ENCODE data around the gene PPM1H. TPM values are rescaled to one million over a fixed set of nuclear protein-coding genes. Genes with fewer than 3 reads are reported as not detected.

Gene PPM1H
- total and polyA plus RNA-seq, 10 of the 15 experiments (the other 5 are each of a cell fraction or from before 2014, with no cell fraction given) = 0.11 to 0.83 (median 0.49) TPM

DNA sequence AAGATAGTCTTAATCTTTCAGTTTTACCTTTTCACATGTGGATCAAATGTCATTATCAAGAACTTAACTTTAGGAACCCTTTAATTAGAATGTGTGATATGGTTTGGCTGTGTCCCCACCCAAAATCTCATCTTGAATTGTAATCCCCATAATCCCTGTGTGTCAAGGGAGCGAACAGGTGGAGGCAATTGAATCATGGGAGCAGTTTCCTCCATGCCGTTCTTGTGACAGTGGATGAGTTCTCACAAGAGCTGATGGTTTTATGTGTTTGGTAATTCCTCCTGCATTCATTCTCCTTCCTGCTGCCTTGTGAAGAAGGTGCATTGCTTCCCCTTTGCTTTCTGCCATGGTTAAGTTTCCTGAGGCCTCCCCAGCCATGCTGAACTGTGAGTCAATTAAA, 307.8 kb downstream of the PPM1H start:
- H3K9me3 ChIP-seq (replicated peaks; ENCODE audit: control insufficient read depth, insufficient read depth, low read length) = no peaks in the 10 kb centered on the region
- no peaks in the 10 kb centered on the region for H4K20me1 ChIP-seq (ENCODE audit: control insufficient read depth, insufficient read depth)
- no peak for ATAC-seq
- no peaks in the 10 kb centered on the region for H3K36me3 ChIP-seq (ENCODE audit: control insufficient read depth in 2 of 2, insufficient read depth in 2 of 2, low read length in 1 of 2)
- no peak overlapping the region for H3K27ac ChIP-seq (ENCODE audit: control insufficient read depth, insufficient read depth)
- BruUV-seq (replicated peaks) = no TSS peak
- WGBS (ENCODE audit: insufficient coverage, insufficient replicate concordance, low lambda C conversion rate, missing lambda C conversion rate) = 55% methylated on average over 2 of the region's 2 CpGs
- ChIA-PET CTCF (interaction anchor here (0.9 to 1.1 kb wide), 2 partner anchors 12 to 167 kb away, joined by 4 read pairs; no protein-coding TSS in a partner anchor), SMC1A (ENCODE audit: uncharacterized antibody, unreplicated experiment) (interaction anchor here (1.0 to 1.4 kb wide), 3 partner anchors 12 to 23 kb away, joined by 3 to 4 read pairs (median 3); no protein-coding TSS in a partner anchor), POLR2A (interaction anchor here (0.7 kb wide), 1 partner anchor 20 kb away, joined by 3 read pairs; no protein-coding TSS in a partner anchor), RAD21 (ENCODE audit: unreplicated experiment) (no interaction called here)
- intact Hi-C loops (cut with micrococcal nuclease; ENCODE audit: unreplicated experiment) = no loop called here
- DNase-seq (ENCODE audit: low read depth, low spot score) = no peak
- H3K4me3 ChIP-seq = no peak overlapping the region
- peaks cover 2 to 5% of the 10 kb centered on the region in 2 experiments; a peak in 3 of 4 replicates for H3K27me3 ChIP-seq (replicated peaks in 1 of 2; ENCODE audit: control insufficient read depth in 2 of 2, insufficient read depth in 2 of 2, low read length in 1 of 2)
- peaks cover 2% of the 10 kb centered on the region; the same call in 1 of the 2 replicates for H3K4me1 ChIP-seq (ENCODE audit: control insufficient read depth, insufficient read depth, low read length)
- H3K4me2 ChIP-seq (ENCODE audit: control insufficient read depth, insufficient read depth) = no peak overlapping the region
- no peaks in the 10 kb centered on the region for H3K79me2 ChIP-seq (ENCODE audit: control insufficient read depth, insufficient read depth, low read length)
- H3K9ac ChIP-seq (ENCODE audit: control insufficient read depth, insufficient read depth, low read length) = no peak overlapping the region
- no peak for FAIRE-seq
- in situ Hi-C loops (cut with MboI) = no loop called here
- no peak overlapping the region for H2AFZ ChIP-seq (ENCODE audit: control insufficient read depth, low read depth, low read length)
- TF ChIP-seq MEF2B (IDR thresholded peaks at IDR 0.05; ENCODE audit: partially characterized antibody, poor library complexity, severe bottlenecking) (no peak), ATF7 (IDR thresholded peaks at IDR 0.05; ENCODE audit: low read depth) (no peak), DPF2 (IDR thresholded peaks at IDR 0.05) (no peak), RCOR1 (conservative IDR thresholded peaks at IDR 0.05; ENCODE audit: low read depth, low read length) (no peak), NFYA (IDR thresholded peaks at IDR 0.05; ENCODE audit: borderline replicate concordance, low read depth, low read length) (no peak), CBX3 (IDR thresholded peaks at IDR 0.05; ENCODE audit: borderline replicate concordance, low read depth) (no peak), RAD21 (IDR thresholded peaks at IDR 0.05; ENCODE audit: insufficient read depth, low read depth, low read length) (no peak), NBN (IDR thresholded peaks at IDR 0.05) (no peak), MTA3 (IDR thresholded peaks at IDR 0.05; ENCODE audit: borderline replicate concordance, low read length) (no peak), ZNF24 (IDR thresholded peaks at IDR 0.05) (no peak), JUNB (IDR thresholded peaks at IDR 0.05) (no peak), CEBPB (IDR thresholded peaks at IDR 0.05; ENCODE audit: borderline replicate concordance in 1 of 2, low read depth in 2 of 2, low read length in 2 of 2) (no peak)
- TF ChIP-seq, protein P1, sequence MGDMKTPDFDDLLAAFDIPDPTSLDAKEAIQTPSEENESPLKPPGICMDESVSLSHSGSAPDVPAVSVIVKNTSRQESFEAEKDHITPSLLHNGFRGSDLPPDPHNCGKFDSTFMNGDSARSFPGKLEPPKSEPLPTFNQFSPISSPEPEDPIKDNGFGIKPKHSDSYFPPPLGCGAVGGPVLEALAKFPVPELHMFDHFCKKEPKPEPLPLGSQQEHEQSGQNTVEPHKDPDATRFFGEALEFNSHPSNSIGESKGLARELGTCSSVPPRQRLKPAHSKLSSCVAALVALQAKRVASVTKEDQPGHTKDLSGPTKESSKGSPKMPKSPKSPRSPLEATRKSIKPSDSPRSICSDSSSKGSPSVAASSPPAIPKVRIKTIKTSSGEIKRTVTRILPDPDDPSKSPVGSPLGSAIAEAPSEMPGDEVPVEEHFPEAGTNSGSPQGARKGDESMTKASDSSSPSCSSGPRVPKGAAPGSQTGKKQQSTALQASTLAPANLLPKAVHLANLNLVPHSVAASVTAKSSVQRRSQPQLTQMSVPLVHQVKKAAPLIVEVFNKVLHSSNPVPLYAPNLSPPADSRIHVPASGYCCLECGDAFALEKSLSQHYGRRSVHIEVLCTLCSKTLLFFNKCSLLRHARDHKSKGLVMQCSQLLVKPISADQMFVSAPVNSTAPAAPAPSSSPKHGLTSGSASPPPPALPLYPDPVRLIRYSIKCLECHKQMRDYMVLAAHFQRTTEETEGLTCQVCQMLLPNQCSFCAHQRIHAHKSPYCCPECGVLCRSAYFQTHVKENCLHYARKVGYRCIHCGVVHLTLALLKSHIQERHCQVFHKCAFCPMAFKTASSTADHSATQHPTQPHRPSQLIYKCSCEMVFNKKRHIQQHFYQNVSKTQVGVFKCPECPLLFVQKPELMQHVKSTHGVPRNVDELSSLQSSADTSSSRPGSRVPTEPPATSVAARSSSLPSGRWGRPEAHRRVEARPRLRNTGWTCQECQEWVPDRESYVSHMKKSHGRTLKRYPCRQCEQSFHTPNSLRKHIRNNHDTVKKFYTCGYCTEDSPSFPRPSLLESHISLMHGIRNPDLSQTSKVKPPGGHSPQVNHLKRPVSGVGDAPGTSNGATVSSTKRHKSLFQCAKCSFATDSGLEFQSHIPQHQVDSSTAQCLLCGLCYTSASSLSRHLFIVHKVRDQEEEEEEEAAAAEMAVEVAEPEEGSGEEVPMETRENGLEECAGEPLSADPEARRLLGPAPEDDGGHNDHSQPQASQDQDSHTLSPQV (IDR thresholded peaks at IDR 0.05) = no peak
- TF ChIP-seq, protein P2, sequence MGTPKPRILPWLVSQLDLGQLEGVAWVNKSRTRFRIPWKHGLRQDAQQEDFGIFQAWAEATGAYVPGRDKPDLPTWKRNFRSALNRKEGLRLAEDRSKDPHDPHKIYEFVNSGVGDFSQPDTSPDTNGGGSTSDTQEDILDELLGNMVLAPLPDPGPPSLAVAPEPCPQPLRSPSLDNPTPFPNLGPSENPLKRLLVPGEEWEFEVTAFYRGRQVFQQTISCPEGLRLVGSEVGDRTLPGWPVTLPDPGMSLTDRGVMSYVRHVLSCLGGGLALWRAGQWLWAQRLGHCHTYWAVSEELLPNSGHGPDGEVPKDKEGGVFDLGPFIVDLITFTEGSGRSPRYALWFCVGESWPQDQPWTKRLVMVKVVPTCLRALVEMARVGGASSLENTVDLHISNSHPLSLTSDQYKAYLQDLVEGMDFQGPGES (IDR thresholded peaks at IDR 0.05) = no peak
- TF ChIP-seq, protein P3, sequence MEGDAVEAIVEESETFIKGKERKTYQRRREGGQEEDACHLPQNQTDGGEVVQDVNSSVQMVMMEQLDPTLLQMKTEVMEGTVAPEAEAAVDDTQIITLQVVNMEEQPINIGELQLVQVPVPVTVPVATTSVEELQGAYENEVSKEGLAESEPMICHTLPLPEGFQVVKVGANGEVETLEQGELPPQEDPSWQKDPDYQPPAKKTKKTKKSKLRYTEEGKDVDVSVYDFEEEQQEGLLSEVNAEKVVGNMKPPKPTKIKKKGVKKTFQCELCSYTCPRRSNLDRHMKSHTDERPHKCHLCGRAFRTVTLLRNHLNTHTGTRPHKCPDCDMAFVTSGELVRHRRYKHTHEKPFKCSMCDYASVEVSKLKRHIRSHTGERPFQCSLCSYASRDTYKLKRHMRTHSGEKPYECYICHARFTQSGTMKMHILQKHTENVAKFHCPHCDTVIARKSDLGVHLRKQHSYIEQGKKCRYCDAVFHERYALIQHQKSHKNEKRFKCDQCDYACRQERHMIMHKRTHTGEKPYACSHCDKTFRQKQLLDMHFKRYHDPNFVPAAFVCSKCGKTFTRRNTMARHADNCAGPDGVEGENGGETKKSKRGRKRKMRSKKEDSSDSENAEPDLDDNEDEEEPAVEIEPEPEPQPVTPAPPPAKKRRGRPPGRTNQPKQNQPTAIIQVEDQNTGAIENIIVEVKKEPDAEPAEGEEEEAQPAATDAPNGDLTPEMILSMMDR (IDR thresholded peaks at IDR 0.05 in 2 of 3, conservative IDR thresholded peaks at IDR 0.05 in 1 of 3; ENCODE audit: control insufficient read depth in 2 of 3, extremely low read depth in 1 of 3, insufficient read depth in 1 of 3, low read depth in 3 of 3, low read length in 3 of 3) = no peak
- TF ChIP-seq, protein P4, sequence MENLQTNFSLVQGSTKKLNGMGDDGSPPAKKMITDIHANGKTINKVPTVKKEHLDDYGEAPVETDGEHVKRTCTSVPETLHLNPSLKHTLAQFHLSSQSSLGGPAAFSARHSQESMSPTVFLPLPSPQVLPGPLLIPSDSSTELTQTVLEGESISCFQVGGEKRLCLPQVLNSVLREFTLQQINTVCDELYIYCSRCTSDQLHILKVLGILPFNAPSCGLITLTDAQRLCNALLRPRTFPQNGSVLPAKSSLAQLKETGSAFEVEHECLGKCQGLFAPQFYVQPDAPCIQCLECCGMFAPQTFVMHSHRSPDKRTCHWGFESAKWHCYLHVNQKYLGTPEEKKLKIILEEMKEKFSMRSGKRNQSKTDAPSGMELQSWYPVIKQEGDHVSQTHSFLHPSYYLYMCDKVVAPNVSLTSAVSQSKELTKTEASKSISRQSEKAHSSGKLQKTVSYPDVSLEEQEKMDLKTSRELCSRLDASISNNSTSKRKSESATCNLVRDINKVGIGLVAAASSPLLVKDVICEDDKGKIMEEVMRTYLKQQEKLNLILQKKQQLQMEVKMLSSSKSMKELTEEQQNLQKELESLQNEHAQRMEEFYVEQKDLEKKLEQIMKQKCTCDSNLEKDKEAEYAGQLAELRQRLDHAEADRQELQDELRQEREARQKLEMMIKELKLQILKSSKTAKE (IDR thresholded peaks at IDR 0.05; ENCODE audit: low read depth, poor library complexity, severe bottlenecking) = no peak

Data from GM12878 (cell line).